ENCODE measurements around the gene FOXK1.
"Not testable (repeated sequence)": the region's sequence is repeated elsewhere in the genome, so short reads cannot be mapped to it uniquely, and the experiment has no call there.

The FOXK1 gene

DNA sequence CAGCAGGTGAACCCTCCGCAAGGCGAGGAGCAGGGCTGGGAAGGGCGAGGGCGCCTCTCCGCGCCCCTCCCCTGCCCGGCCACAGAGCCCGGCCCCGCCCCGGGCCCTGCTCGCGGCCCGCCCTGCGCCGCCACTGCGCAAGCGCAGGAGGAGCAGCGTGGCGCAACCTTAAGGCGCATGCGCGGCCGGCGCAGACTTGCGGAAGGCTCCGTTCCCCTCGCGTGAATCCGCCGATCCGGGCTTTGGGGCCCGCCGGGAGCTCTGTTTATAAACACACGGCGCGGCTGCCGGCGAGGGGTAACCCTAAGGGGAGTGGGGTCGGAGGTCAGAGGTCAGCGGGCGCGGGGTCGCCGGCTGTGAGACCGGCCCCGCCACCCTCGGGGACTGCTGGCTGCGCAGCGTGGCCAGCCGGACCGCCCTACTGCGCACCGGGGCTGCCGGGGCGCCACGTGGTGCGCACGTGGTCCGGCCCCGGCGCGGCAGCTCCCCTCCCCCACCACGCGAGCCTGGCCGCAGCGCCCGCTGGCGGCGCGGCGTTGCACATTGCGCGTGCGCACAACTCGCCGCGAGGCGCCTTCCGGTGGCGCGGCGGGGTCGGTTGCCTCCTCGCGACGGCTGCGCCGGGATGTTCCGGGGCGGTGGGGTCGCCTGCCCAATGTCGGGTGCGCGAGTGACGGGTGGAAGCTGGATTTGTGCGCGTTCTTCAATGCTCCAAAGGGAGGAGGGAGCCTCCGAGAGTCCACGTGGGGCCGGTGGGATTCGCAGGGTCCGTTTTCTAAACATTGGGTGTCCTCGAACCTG is 40.2 kb upstream of the FOXK1 start:
- ChIA-PET CTCF (interaction anchor here (0.7 to 2.6 kb wide), 15 partner anchors 9 to 149 kb away, joined by 3 to 16 read pairs (median 4); partner anchors contain the start of genes AP5Z1 and FOXK1), POLR2A (interaction anchor here (0.8 to 2.9 kb wide), 9 partner anchors 9 to 133 kb away, joined by 3 to 31 read pairs (median 4); partner anchors contain the start of genes AP5Z1 and FOXK1)
- peak; percentile 36 for DNase-seq (ENCODE audit: low read depth, low spot score)
- TF ChIP-seq, protein P1, sequence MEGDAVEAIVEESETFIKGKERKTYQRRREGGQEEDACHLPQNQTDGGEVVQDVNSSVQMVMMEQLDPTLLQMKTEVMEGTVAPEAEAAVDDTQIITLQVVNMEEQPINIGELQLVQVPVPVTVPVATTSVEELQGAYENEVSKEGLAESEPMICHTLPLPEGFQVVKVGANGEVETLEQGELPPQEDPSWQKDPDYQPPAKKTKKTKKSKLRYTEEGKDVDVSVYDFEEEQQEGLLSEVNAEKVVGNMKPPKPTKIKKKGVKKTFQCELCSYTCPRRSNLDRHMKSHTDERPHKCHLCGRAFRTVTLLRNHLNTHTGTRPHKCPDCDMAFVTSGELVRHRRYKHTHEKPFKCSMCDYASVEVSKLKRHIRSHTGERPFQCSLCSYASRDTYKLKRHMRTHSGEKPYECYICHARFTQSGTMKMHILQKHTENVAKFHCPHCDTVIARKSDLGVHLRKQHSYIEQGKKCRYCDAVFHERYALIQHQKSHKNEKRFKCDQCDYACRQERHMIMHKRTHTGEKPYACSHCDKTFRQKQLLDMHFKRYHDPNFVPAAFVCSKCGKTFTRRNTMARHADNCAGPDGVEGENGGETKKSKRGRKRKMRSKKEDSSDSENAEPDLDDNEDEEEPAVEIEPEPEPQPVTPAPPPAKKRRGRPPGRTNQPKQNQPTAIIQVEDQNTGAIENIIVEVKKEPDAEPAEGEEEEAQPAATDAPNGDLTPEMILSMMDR (IDR thresholded peaks at IDR 0.05; ENCODE audit: insufficient read depth, low read length, missing control alignments) = peak; percentile 62
- peak overlapping the region; percentile 75 for H3K4me3 ChIP-seq (ENCODE audit: low read depth, low read length)

DNA sequence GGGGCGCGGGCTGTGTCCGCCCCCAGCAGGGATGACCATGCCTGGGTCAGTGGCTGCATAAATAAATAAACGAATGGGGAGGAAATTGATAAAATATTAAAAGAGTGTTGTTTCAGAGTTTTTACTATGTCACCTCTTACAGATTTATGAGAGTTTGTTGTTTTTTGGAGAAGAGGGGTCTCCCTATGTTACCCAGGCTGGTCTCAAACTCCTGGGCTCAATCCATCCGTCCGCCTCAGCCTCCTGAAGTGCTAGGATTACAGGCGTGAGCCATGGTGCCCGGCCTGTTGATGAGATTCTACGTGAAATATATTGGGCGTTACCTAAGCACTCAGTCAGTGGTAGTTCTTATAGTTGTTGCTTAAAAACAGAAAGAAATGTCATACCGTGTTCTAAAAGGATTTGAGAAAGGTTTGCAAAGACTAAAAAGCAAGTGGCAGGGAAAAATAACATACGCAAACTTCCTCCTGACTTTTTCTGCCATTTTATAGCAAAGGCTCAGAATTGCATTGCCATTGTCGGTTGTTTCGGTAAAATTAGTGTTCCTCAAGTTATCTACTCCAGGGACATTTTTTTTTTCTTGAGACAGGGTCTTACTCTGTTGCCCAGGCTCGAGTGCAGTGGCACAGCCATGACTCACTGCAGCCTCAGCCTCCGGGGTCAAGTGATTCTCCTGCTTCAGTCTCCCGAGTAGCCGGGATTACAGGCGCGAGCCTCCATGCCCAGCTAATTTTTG is 39.5 kb upstream of the FOXK1 start:
- TF ChIP-seq, protein P1 (IDR thresholded peaks at IDR 0.05; ENCODE audit: insufficient read depth, low read length, missing control alignments) = no peak
- POLR2A ChIA-PET = interaction anchor here (1.2 to 2.9 kb wide), 4 partner anchors 11 to 133 kb away, joined by 4 to 31 read pairs (median 14); partner anchors contain the start of genes AP5Z1 and FOXK1
- no peak for DNase-seq (ENCODE audit: low read depth, low spot score)
- CTCF ChIA-PET = interaction anchor here (0.7 to 2.6 kb wide), 9 partner anchors 9 to 112 kb away, joined by 3 to 16 read pairs (median 5); partner anchors contain the start of gene FOXK1
- peak overlapping the region; percentile 75 for H3K4me3 ChIP-seq (ENCODE audit: low read depth, low read length)

DNA sequence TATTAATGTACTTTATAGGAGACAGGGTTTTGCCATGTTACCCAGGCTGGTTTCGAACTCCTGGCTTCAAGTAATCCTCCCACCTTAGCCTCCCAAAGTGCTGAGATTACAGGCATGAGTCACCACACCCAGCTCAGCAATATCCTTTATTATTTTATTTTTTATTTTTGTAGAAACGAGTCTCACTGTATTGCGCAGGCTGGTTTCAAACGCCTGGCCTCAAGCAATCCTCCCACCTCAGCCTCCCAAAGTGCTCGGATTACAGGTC is 39.0 kb upstream of the FOXK1 start:
- DNase-seq (ENCODE audit: low read depth, low spot score); H3K4me3 ChIP-seq (ENCODE audit: low read depth, low read length): not testable (repeated sequence)
- ChIA-PET POLR2A (interaction anchor here (2.6 to 2.9 kb wide), 2 partner anchors 25 to 38 kb away, joined by 15 to 31 read pairs; partner anchors contain the start of gene FOXK1), CTCF (interaction anchor here (1.0 to 2.0 kb wide), 2 partner anchors 24 to 40 kb away, joined by 3 to 16 read pairs; partner anchors contain the start of gene FOXK1)

DNA sequence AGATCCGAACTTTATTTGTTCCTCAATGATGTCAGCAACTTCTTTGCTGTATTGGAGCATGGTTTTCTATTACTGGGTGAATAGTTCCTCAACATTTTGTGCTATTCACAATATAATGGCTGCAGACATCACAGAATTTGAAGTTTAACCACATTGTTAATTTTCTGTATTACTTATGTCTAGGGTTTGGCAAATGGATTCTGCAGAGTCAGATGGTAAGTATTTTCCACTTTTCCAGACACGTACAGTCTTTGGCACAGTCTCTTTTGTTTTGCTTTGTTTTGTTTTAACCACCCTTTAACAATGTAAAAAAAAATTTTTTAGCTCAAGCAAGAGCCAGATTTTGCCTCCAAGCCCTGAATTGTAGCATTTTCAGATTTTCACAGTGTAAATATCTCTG is 36.8 kb upstream of the FOXK1 start:
- ChIA-PET CTCF (interaction anchor here (0.7 kb wide), 1 partner anchor 1220 kb away, joined by 3 read pairs; no protein-coding TSS in a partner anchor), POLR2A (no interaction called here)
- TF ChIP-seq, protein P1 (IDR thresholded peaks at IDR 0.05; ENCODE audit: insufficient read depth, low read length, missing control alignments) = no peak
- DNase-seq (ENCODE audit: low read depth, low spot score) = peak; percentile 38
- H3K4me3 ChIP-seq (ENCODE audit: low read depth, low read length) = no peak overlapping the region

DNA sequence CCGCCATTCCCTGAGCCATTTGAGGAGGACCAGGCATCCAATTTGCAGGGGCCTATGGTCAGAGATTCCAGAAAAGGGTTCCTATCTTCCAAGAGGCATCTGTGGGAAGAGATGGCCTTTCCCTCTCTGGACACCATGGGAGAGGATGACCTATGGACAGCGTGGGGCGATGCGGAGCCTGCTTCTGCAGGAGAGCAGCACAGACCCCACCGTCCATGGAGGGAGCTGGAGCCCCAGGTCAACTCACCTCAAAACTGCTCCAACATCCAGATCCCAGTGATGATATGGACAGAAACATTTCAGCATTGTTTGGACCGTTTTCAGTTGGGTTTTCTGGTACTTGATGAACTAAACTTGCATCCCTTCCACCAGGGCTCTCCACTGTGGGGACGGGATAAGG is 34.0 kb upstream of the FOXK1 start:
- TF ChIP-seq, protein P1 (IDR thresholded peaks at IDR 0.05; ENCODE audit: insufficient read depth, low read length, missing control alignments) = no peak
- no peak for DNase-seq (ENCODE audit: low read depth, low spot score)
- POLR2A ChIA-PET = no interaction called here
- H3K4me3 ChIP-seq (ENCODE audit: low read depth, low read length) = no peak overlapping the region
- CTCF ChIA-PET = interaction anchor here (1.1 to 1.4 kb wide), 3 partner anchors 9 to 326 kb away, joined by 3 read pairs; no protein-coding TSS in a partner anchor

DNA sequence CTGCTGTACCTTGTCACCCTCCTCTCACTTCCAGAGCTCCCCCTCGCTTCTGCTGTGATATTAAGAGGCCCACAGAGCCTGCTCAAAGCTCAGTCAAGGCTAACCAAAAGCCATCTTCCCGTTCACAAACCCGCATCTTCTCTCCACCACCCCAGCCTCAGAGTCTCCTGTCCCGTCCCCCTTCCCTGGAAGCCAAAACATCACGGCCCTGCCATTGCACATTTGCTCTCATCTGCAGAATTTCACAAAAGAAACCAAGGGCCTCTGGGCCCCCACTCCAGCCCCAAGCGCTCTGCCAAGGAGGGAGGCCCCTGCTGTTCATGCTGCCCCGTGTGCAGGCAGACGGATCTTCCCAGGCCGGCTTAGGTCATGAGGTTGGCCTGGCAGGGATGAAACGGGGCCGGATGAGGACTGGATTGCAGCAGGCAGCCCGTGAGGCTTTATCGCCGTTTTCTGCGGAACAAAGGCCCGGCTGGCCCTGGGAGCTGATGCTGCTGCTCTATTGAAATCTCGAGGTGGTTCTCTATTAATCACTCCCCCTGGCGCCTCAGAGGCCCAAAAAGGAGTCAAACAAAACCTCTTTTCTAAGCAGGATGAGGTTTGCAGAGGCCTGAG is 31.6 kb upstream of the FOXK1 start:
- H3K4me3 ChIP-seq (ENCODE audit: low read depth, low read length) = no peak overlapping the region
- CTCF ChIA-PET = interaction anchor here (1.1 to 1.6 kb wide), 3 partner anchors 9 to 15 kb away, joined by 3 to 4 read pairs (median 4); no protein-coding TSS in a partner anchor
- DNase-seq (ENCODE audit: low read depth, low spot score) = no peak
- POLR2A ChIA-PET = interaction anchor here (0.7 to 1.4 kb wide), 2 partner anchors 9 to 15 kb away, joined by 3 to 4 read pairs; no protein-coding TSS in a partner anchor
- TF ChIP-seq, protein P1 (IDR thresholded peaks at IDR 0.05; ENCODE audit: insufficient read depth, low read length, missing control alignments) = no peak

All from AG04449 (cell line).